ENCODE measurements around the gene SAMHD1.
A peak's percentile ranks its signal among the peaks of the same experiment; 100 is the strongest.
"Not testable (repeated sequence)": the region's sequence is repeated elsewhere in the genome, so short reads cannot be mapped to it uniquely, and the experiment has no call there.

Gene SAMHD1

GRCh38 chr20:36951198-36951978, at the start of gene SAMHD1:
Gene SAMHD1 (minus strand): TSS chr20:36951708. CDS start chr20:36951643, 65 bp downstream.
- DNase-seq: peak; percentile 91

DNA sequence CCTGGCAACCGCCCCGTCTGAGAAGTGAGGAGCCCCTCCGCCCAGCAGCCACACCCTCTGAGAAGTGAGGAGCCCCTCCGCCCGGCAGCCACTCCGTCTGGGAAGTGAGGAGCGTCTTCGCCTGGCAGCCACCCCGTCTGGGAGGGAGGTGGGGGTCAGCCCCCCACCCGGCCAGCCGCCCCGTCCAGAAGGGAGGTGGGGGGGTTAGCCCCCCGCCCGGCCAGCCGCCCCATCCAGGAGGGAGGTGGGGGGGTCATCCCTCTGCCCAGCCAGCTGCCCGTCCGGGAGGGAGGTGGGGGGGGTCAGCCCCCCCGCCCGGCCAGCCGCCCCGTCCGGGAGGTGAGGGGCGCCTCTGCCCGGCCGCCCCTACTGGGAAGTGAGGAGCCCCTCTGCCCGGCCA, 48.7 kb upstream of the SAMHD1 start:
- DNase-seq: not testable (repeated sequence)

GRCh38 chr20:36998652-36999051, 47.1 kb upstream of the SAMHD1 start:
- DNase-seq: no peak

DNA sequence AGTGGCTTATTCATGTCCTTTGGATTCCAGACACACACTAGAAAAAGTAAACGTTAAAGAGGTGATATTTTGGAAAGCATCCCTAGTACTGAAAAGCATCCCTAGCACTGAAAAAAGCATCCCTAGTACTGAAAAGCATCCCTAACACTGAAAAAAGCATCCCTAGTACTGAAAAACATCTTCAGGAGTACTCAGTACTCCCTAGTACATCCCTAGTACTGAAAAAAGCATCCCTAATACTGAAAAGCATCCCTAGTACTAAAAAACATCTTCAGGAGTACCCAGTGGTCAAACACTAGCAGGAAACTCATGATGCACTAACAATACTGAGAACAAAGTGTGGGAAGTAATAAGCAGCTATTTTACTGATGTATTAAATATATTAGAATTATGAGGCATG, 45.6 kb upstream of the SAMHD1 start:
- DNase-seq: no peak

- DNase-seq: not testable (repeated sequence)
These were observed 42.7 kb upstream of the SAMHD1 start for GRCh38 chr20:36994221-36994620.

DNA sequence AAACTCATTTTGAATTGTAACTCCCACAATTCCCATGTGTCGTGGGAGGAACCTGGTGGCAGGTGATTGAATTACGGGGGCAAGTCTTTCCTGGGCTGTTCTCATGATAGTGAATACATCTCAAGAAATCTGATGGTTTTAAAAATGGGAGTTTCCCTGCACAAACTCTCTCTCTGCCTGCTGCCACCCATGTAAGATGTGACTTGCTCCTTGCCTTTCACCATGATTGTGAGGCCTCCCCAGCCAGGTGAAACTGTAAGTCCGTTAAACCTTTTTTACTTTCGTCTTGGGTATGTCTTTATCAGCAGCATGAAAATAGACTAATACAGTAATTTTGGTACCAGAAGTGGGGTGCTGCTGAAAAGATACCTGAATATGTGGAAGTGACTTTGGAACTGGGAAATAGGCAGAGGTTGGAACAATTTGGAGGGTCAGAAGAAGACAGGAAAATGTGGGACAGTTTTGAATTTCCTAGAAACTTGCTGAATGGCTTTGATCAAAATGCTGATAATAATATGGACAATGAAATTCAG, 41.4 kb upstream of the SAMHD1 start:
- DNase-seq: no peak

- no peak for DNase-seq
These were observed 40.2 kb upstream of the SAMHD1 start for GRCh38 chr20:36991703-36992102.

- DNase-seq: no peak
These were observed 38.3 kb upstream of the SAMHD1 start for GRCh38 chr20:36989797-36990196.

DNA sequence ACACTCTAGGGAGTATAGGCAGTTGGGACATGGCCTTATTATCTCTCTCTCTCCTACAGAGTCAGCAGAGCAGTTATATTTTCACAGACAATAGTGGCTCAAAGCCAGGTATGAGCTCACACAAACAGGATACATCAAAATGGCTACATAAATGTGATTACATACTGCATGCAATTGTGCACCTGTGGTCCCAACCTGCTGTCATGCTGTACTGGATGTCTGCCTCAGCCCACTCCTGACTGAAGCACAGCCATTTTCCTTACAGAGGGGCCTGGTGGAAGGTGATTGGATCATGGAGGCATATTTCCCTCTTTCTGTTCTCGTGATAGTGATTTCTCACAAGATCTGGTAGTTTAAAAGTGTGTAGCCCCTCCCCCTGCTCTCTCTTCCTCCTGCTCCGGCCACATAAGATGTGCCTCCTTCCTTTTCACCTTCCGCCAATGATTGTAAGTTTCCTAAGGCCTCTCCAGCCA, 37.0 kb upstream of the SAMHD1 start:
- no peak for DNase-seq

- DNase-seq: no peak
These were observed 32.7 kb upstream of the SAMHD1 start for GRCh38 chr20:36984257-36984638.

- no peak for DNase-seq
These were observed 23.8 kb upstream of the SAMHD1 start for GRCh38 chr20:36975099-36975818.

DNA sequence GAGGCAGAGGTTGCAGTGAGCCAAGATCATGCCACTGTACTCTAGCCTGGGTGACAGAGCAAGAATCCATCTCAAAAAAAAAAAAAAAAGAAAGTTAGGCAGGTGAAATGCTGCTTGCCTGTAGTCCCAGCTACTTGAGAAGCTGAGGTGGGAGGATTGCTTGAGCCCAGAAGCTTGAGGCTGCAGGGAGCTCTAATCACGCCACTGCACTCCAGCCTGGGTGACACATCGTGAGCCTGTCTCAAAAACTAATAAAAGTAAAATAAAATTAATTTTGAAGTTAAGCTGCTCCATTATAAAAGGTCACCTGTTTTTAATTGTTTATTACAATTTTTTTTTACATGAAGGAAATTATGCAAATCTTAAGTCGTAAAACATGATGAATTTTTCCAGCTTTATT, 23.2 kb upstream of the SAMHD1 start:
- DNase-seq: no peak

- no peak for DNase-seq
These were observed 19.6 kb upstream of the SAMHD1 start for GRCh38 chr20:36971103-36971502.

DNA sequence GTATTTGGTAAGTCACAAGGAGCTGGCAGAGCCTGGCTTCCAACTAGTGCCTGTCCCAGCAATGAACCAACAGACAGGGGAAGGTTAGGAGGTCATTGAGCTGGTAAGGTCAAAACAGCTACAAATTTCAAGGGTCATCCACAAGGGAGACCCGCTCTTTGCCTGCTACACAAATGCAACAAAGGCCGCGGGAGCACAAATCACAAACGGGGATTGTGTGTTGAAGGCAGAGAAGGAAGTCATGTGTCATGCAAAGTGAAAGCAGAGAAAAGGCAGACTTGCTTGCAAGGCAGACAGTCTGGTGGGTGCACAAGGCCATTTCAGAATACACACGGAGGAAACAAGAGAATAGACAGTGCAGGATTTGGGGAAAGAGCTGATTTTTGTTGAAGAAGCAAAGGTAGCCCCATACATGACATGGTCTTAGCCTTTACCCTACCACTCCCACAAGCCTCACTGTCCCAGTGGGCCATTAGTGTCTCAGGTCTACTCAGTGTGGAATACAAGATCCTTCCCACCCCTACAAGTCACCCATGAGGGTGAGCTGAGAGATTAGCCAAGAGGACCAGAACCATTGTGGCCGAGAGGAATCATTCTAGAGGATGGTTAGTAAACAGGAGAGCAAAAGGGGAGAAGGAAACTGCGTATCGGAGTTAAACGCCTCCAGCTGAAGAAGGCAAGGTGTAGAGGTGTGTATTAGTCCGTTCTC, 18.1 kb upstream of the SAMHD1 start:
- no peak for DNase-seq

DNA sequence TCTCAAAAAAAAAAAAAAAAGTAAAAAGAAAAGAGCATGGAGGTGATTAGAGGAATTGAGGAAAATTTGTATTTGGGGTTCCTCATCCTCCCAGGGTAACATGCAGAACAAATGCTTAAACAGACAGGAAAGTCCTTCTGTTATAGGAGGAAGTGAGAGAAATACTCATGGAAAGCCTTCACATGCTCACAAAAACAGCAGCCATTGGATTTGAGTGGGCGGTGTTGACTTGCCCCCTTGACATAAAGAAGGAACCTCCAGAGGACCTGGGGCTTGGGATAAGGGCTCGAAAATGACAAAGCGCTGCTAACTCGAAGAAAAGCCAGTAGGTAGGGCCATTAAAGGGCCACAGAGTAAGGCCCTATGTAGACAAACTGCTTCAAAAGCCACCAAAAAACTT, 17.5 kb upstream of the SAMHD1 start:
- DNase-seq: no peak

GRCh38 chr20:36967636-36968035, 16.1 kb upstream of the SAMHD1 start:
- no peak for DNase-seq

DNA sequence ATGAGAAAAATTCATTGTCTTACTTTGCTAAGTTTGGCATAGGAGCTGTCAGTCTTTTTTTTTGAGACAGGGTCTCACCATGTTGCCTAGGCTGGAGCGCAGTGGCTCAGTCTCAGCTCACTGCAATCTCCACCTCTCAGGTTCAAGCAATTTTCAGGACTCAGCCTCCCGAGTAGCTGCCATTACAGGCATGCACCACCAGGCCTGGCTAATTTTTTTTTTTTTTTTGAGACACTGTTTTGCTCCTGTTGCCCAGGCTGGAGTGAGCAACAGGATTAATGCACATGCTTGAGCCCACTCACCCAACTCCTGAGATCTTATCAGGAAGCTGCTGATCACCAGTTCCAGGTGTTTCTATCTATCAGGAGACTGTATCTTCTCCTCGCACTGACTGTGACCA, 15.5 kb upstream of the SAMHD1 start:
- not testable (repeated sequence) for DNase-seq

GRCh38 chr20:36962354-36962941, 10.9 kb upstream of the SAMHD1 start:
- DNase-seq: not testable (repeated sequence)

DNA sequence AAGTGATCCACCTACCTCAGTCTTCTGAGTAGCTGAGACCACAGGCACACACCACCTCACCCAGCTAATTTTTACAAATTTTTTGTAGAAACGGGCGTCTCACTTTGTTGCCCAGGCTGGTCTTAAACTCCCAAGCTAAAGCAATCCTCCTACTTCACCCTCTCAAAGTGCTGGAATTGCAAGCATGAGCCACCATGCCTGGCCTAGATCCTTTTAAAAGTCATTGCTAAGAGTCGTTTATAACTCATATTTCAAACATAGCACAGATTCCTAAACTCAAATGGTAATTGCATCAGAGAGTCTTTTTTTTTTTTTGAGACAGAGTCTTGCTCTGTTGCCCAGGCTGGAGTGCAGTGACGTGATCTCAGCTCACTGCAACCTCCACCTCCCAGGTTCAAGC, 7.7 kb upstream of the SAMHD1 start:
- DNase-seq: no peak

DNA sequence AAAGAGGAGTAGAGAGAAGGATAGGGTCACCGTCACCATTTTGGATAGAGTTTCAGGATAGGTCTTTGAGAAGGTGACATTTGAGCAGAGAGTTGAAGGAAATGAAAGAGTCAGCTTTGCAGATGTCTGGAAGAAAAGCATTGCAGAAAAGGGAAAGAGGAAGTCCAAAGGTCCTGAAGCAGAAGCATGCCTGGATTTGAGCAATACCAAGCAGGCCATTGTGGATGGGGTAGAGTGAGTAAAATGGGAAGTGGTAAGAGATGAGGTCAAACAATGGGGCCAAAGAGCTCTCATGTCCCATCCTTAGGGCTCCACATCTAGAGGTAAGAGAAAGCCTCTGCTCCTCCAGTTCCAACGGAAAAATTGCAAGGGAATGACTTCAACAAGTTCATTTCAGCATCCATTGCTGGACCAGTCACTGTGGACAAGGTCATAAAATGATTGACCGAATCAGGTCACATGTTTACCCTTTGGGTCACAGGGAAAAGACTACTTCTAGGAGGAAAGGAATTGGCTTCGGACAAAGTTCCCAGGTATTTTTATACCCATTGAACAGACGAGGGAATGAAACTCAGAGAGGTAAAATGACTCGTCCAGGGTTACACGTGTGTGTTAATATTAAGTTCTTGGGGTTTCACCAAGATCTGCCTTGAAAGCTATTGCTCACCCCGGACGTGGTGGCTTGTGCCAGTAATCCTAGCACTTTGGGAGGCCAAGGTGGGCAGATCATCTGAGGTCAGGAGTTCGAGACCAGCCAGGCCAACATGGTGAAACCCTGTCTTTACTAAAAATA, 6.6 kb upstream of the SAMHD1 start:
- no peak for DNase-seq

GRCh38 chr20:36956674-36957073, 5.2 kb upstream of the SAMHD1 start:
- no peak for DNase-seq

- no peak for DNase-seq
These were observed 4.5 kb upstream of the SAMHD1 start for GRCh38 chr20:36956016-36956415.

Data from retina (tissue), 1 donor.